ENCODE results near the gene SPECC1. TPM values are rescaled to one million over a fixed set of nuclear protein-coding genes. Genes with fewer than 3 reads are reported as not detected.

Gene SPECC1
- total RNA-seq, 6 donors from 2014 or later, result 21.8 to 65.0 (median 33.9) TPM

DNA sequence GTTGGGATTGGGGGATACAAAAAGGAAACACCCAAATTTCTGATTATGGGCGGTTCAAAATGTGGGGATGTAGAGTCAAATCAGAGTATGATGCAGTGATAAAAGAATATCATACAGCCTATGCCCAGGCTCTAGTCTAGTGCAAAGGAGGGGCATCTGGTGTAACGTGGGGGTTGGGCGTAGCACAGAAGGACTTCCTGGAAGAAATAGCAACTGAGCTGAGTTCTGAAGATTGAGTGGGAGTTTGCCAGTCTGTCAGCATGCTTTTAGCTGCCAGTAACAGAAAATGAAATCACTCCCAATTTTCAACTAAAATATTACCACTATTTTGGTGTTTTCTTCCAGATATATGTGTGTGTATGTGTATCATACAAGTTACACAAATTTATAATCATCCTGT lies 196.9 kb downstream of the SPECC1 start:
- WGBS, 2 donors, result 60 to 63% methylated on average over 3 of the region's 3 CpGs
- DNase-seq, result peak in 1 of 2 donors; percentile 62
- H3K27me3 ChIP-seq, result no peaks in the 10 kb centered on the region
- H3K4me3 ChIP-seq, result no peak overlapping the region
- H3K4me1 ChIP-seq, result peaks cover 0 to 4% (median 1%) of the 10 kb centered on the region in 4 donors
- peak in 1 of 2 donors; percentile 54 for ATAC-seq (ENCODE audit: low FRiP score in 2 of 2)
- no peak for TF ChIP-seq POLR2A (IDR thresholded peaks at IDR 0.05)
- no peak for TF ChIP-seq EP300 (IDR thresholded peaks at IDR 0.05)
- no peak for TF ChIP-seq POLR2AphosphoS5 (IDR thresholded peaks at IDR 0.05)
- TF ChIP-seq, protein P1, sequence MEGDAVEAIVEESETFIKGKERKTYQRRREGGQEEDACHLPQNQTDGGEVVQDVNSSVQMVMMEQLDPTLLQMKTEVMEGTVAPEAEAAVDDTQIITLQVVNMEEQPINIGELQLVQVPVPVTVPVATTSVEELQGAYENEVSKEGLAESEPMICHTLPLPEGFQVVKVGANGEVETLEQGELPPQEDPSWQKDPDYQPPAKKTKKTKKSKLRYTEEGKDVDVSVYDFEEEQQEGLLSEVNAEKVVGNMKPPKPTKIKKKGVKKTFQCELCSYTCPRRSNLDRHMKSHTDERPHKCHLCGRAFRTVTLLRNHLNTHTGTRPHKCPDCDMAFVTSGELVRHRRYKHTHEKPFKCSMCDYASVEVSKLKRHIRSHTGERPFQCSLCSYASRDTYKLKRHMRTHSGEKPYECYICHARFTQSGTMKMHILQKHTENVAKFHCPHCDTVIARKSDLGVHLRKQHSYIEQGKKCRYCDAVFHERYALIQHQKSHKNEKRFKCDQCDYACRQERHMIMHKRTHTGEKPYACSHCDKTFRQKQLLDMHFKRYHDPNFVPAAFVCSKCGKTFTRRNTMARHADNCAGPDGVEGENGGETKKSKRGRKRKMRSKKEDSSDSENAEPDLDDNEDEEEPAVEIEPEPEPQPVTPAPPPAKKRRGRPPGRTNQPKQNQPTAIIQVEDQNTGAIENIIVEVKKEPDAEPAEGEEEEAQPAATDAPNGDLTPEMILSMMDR (IDR thresholded peaks at IDR 0.05), result no peak
- no peaks in the 10 kb centered on the region for H3K9me3 ChIP-seq
- H3K27ac ChIP-seq, result no peak overlapping the region
- H3K36me3 ChIP-seq, result no peaks in the 10 kb centered on the region

DNA sequence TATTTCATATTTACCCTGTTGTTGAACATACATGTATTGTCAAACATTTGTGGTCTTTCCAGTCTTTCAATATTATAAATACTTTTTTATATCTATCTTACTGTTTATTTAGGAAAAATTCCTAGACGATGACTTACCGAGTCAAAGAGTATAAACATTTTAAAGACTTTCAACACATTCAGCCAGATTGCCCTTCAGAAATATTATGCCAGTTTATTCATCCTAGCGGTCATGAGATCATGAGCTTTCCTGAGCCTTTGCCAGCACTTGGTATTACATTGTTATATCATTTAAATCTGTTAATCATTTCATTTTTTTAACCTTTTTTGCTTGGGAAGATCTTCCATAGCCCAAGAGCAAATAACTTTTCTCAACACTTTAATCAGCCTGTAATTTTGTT lies 197.4 kb downstream of the SPECC1 start:
- ATAC-seq (ENCODE audit: low FRiP score in 2 of 2) (no peak), DNase-seq (no peak)
- Histone ChIP-seq H3K4me1 (peaks cover 0 to 4% (median 1%) of the 10 kb centered on the region in 4 donors), H3K9me3 (no peaks in the 10 kb centered on the region), H3K27me3 (no peaks in the 10 kb centered on the region), H3K36me3 (no peaks in the 10 kb centered on the region), H3K4me3 (no peak overlapping the region), H3K27ac (peak overlapping the region in 1 of 4 donors; percentile 3)
- TF ChIP-seq, protein P1 (IDR thresholded peaks at IDR 0.05), result no peak
- TF ChIP-seq POLR2A (IDR thresholded peaks at IDR 0.05) (no peak), POLR2AphosphoS5 (IDR thresholded peaks at IDR 0.05) (no peak), EP300 (IDR thresholded peaks at IDR 0.05) (no peak)
- 35 to 58% methylated on average over 3 of the region's 3 CpGs for WGBS, 2 donors

DNA sequence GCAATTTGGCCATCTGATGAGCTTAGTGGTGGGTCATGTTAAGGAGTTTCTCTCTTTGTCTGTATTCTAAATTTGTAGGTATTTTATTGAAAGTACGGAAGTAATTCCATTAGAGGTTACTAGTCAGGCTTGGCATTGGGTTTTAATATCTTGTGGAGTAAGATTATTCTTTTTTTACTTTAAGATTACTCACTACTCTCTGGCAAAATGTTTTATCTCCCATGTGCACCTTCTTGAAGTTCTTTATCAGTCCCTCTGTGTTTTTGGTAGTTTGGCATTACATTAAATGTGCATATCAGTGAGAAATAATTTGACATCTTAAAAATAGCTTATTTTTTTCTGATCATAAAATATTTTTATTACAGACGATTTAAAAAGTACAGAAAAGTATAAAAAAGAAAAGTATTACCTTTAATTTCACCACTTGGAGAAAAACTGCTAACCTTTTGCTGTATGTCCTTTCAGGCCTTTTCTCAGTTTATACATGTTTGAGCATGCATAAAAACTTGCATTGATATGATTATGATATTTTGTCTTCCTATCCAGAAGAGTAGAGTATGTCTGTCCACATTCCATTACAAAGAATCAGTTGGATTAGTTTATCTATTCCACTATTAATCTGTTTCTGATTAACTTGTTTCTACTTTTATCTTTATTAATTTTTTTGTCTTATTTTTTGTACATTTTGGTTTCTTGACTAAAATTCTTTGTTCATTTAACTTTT lies 198.3 kb downstream of the SPECC1 start:
- TF ChIP-seq POLR2AphosphoS5 (IDR thresholded peaks at IDR 0.05), result no peak
- no peak for TF ChIP-seq POLR2A (IDR thresholded peaks at IDR 0.05)
- ATAC-seq (ENCODE audit: low FRiP score in 2 of 2) (no peak), DNase-seq (no peak)
- no peak overlapping the region for H3K4me3 ChIP-seq
- H3K27ac ChIP-seq, result no peak overlapping the region
- no peaks in the 10 kb centered on the region for H3K36me3 ChIP-seq
- H3K4me1 ChIP-seq, result peaks cover 0 to 4% (median 1%) of the 10 kb centered on the region in 4 donors
- H3K9me3 ChIP-seq, result no peaks in the 10 kb centered on the region
- H3K27me3 ChIP-seq, result no peaks in the 10 kb centered on the region
- WGBS, 2 donors, result 88% methylated on average over 2 of the region's 2 CpGs

DNA sequence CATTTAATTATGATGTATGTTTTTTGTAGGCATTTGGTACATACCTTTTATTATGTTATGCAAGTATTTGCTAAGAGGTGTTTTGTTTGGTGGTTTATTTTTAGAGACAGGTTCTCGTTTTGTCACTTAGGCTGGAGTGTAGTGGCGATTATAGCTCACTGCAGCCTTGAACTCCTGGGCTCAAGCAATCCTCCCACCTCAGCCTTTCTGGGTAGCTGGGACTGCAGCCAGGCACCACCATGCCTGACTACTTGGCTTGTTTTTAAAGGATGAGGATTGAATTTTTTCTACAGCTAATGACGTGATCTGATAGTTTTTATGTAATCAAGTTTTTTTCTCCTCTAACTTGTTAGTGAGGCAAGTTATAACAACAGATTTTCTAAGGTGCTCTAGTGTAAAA lies 199.6 kb downstream of the SPECC1 start:
- 80 to 87% methylated on average over 3 of the region's 3 CpGs for WGBS, 2 donors
- Histone ChIP-seq H3K27me3 (no peaks in the 10 kb centered on the region), H3K36me3 (no peaks in the 10 kb centered on the region), H3K4me1 (peaks cover 0 to 4% (median 1%) of the 10 kb centered on the region in 4 donors), H3K9me3 (no peaks in the 10 kb centered on the region), H3K27ac (no peak overlapping the region), H3K4me3 (no peak overlapping the region)
- no peak for ATAC-seq (ENCODE audit: low FRiP score in 2 of 2)
- no peak for TF ChIP-seq POLR2A (IDR thresholded peaks at IDR 0.05)
- TF ChIP-seq, protein P1 (IDR thresholded peaks at IDR 0.05), result no peak
- no peak for TF ChIP-seq EP300 (IDR thresholded peaks at IDR 0.05)
- no peak for TF ChIP-seq POLR2AphosphoS5 (IDR thresholded peaks at IDR 0.05)
- no peak for DNase-seq

DNA sequence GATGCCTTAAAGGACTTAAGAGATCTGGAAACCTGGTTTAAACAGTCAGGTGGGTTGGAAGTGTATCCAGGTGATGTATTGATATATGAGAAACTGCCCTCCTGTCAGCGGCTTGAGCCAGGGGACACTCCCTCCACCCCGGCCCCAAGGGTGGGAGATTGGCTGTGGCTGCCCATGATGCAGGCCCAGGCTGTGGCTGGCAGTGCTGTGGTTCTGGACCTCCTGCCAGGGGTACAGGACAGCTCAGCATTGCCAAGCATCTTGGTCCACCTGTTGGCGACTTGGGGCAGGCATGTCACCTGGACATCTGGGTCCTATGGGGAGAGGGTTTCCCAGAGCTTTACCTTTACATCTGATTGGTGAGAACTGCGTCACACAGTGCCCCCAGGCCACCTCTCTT lies 201.0 kb downstream of the SPECC1 start:
- ATAC-seq (ENCODE audit: low FRiP score in 2 of 2) (no peak), DNase-seq (no peak)
- Histone ChIP-seq H3K4me1 (peaks cover 0 to 4% (median 1%) of the 10 kb centered on the region in 4 donors), H3K4me3 (no peak overlapping the region), H3K36me3 (no peaks in the 10 kb centered on the region), H3K27me3 (no peaks in the 10 kb centered on the region), H3K9me3 (no peaks in the 10 kb centered on the region), H3K27ac (no peak overlapping the region)
- TF ChIP-seq EP300 (IDR thresholded peaks at IDR 0.05), result no peak
- no peak for TF ChIP-seq POLR2A (IDR thresholded peaks at IDR 0.05)
- TF ChIP-seq, protein P1 (IDR thresholded peaks at IDR 0.05), result no peak
- no peak for TF ChIP-seq POLR2AphosphoS5 (IDR thresholded peaks at IDR 0.05)
- 94% methylated on average over 2 to 4 of the region's 4 CpGs for WGBS, 2 donors
